Fibroblast of villous mesenchyme (primary cell): ENCODE data around the gene TRIM24. TPM values are rescaled to one million over a fixed set of nuclear protein-coding genes. Genes with fewer than 3 reads are reported as not detected.
"Not testable (repeated sequence)": the region's sequence is repeated elsewhere in the genome, so short reads cannot be mapped to it uniquely, and the experiment has no call there.

Source experiments
- DNase-seq: peaks from one replicate; pipeline ENCODE4 v3.0.0-alpha.2; 2010; ENCODE audit warnings: low read depth
- H3K4me3 ChIP-seq: 2 replicates; pipeline ENCODE4 v1.5.1; 2011; ENCODE audit warnings: low read depth, mild to moderate bottlenecking, low read length
- total RNA-seq: library from RNA; depleted of rRNA; stranded (reverse); fragments of >200 nt; gene quantifications from 2 replicates; pipeline ENCODE4 v1.2.3, GENCODE V29; 2012
- TF ChIP-seq, protein P1 (sequence below): IDR thresholded peaks from 2 replicates; pipeline ENCODE4 v1.5.1; 2012; ENCODE audit warnings: low read depth, mild to moderate bottlenecking, low read length; ENCODE audit not compliant: insufficient read depth

Gene TRIM24
- total RNA-seq, 1 donor = 10.4 TPM

GRCh38 chr7:138519061-138519798 lies 59.2 kb downstream of the TRIM24 start:
- H3K4me3 ChIP-seq = no peak overlapping the region
- no peak for DNase-seq
- TF ChIP-seq, protein P1, sequence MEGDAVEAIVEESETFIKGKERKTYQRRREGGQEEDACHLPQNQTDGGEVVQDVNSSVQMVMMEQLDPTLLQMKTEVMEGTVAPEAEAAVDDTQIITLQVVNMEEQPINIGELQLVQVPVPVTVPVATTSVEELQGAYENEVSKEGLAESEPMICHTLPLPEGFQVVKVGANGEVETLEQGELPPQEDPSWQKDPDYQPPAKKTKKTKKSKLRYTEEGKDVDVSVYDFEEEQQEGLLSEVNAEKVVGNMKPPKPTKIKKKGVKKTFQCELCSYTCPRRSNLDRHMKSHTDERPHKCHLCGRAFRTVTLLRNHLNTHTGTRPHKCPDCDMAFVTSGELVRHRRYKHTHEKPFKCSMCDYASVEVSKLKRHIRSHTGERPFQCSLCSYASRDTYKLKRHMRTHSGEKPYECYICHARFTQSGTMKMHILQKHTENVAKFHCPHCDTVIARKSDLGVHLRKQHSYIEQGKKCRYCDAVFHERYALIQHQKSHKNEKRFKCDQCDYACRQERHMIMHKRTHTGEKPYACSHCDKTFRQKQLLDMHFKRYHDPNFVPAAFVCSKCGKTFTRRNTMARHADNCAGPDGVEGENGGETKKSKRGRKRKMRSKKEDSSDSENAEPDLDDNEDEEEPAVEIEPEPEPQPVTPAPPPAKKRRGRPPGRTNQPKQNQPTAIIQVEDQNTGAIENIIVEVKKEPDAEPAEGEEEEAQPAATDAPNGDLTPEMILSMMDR = no peak

DNA sequence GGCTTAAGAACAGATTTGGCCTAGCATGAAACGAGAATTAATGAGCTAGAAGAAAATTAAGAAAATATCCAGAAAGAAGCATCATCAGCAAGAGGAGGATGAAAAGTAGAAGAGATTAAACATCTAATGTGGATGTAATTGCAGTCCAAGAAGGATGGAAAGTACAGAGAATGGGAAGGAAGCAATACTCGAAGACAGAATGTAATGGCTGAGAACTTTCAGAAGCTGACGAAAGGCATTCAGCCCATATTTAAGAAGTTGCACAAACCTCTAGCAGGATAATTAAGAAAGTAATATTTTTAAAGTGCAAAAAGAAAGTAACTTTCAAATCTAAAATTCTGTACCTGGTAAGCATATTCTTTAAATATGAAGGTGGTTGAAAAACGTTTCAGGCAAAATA lies 60.7 kb downstream of the TRIM24 start:
- DNase-seq = no peak
- H3K4me3 ChIP-seq = no peak overlapping the region
- TF ChIP-seq, protein P1 = no peak

- no peak overlapping the region for H3K4me3 ChIP-seq
- DNase-seq = no peak
- TF ChIP-seq, protein P1 = no peak
These were observed 61.9 kb downstream of the TRIM24 start for GRCh38 chr7:138521837-138522461.

GRCh38 chr7:138524259-138524658 lies 64.2 kb downstream of the TRIM24 start:
- H3K4me3 ChIP-seq = no peak overlapping the region
- DNase-seq = no peak
- TF ChIP-seq, protein P1 = no peak

GRCh38 chr7:138525757-138526156 lies 65.7 kb downstream of the TRIM24 start:
- no peak overlapping the region for H3K4me3 ChIP-seq
- DNase-seq = no peak
- TF ChIP-seq, protein P1 = no peak

DNA sequence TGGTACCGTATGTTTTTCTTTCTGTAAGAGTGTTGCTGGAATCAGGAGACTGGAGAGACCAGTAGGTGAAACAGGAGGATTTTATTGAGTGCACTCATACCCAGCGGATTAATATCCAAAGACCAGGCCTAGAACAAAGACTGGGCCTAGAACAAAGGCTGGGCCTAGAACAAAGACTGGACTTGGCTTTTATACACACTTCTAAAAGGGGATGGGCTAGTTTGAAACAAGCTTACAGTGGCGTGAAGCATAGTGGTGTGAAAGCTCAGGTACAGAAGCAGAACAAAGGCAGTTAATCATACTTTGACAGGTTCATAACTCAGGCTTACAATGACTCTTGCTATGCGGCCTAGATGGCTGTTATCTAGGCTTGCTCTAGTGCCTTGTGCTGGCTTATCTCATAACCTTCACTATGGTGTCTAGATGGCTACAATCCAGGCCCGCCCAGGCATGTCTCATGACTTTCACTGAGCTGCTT lies 67.7 kb downstream of the TRIM24 start:
- DNase-seq = peak; percentile 23
- H3K4me3 ChIP-seq = no peak overlapping the region
- TF ChIP-seq, protein P1 = no peak

GRCh38 chr7:138536833-138537232 lies 76.8 kb downstream of the TRIM24 start:
- DNase-seq, H3K4me3 ChIP-seq: not testable (repeated sequence)
